HG03139 (cell line): ENCODE measurements around the gene LIN9.
A peak's percentile ranks its signal among the peaks of the same experiment; 100 is the strongest.
"Not testable (repeated sequence)": the region's sequence is repeated elsewhere in the genome, so short reads cannot be mapped to it uniquely, and the experiment has no call there.

Experiments used
- ATAC-seq: cut with Tn5 transposase; IDR thresholded peaks from one replicate; pipeline ENCODE4 v1.9.1; 2021; ENCODE audit not compliant: unreplicated experiment

LIN9 gene

GRCh38 chr1:226216056-226216455 is 92.9 kb downstream of the LIN9 start:
- no peak for ATAC-seq

- ATAC-seq, result no peak
Observed at GRCh38 chr1:226215239-226215638, 93.7 kb downstream of the LIN9 start.

GRCh38 chr1:226212545-226212944 is 96.4 kb downstream of the LIN9 start:
- ATAC-seq, result no peak

- no peak for ATAC-seq
Observed at GRCh38 chr1:226211181-226211821, 97.7 kb downstream of the LIN9 start.

- no peak for ATAC-seq
Observed at GRCh38 chr1:226210571-226211176, 98.3 kb downstream of the LIN9 start.

- no peak for ATAC-seq
Observed at GRCh38 chr1:226209307-226210059, 99.5 kb downstream of the LIN9 start.

- ATAC-seq, result no peak
Observed at GRCh38 chr1:226207048-226207447, 101.9 kb downstream of the LIN9 start.

- ATAC-seq, result no peak
Observed at GRCh38 chr1:226204198-226204597, 104.8 kb downstream of the LIN9 start.

- no peak for ATAC-seq
Observed at GRCh38 chr1:226203655-226204054, 105.3 kb downstream of the LIN9 start.

GRCh38 chr1:226203240-226203639 is 105.7 kb downstream of the LIN9 start:
- no peak for ATAC-seq

- ATAC-seq, result not testable (repeated sequence)
Observed at GRCh38 chr1:226202666-226203065, 106.3 kb downstream of the LIN9 start.

- ATAC-seq, result no peak
Observed at GRCh38 chr1:226202246-226202645, 106.7 kb downstream of the LIN9 start.

- peak; percentile 49 for ATAC-seq
Observed at GRCh38 chr1:226201029-226201593, 107.9 kb downstream of the LIN9 start.

- ATAC-seq, result no peak
Observed at GRCh38 chr1:226199971-226200370, 109.0 kb downstream of the LIN9 start.

GRCh38 chr1:226195144-226195543 is 113.8 kb downstream of the LIN9 start:
- no peak for ATAC-seq

GRCh38 chr1:226187380-226187779 is 121.6 kb downstream of the LIN9 start:
- ATAC-seq, result no peak

- ATAC-seq, result no peak
Observed at GRCh38 chr1:226187019-226187322, 122.0 kb downstream of the LIN9 start.

GRCh38 chr1:226186124-226187018 is 122.6 kb downstream of the LIN9 start, which contains the start of gene ACBD3:
Gene ACBD3 (minus strand): TSS chr1:226186741. CDS start chr1:226186675, 66 bp downstream.
- ATAC-seq, result peak; percentile 92

- ATAC-seq, result no peak
Observed at GRCh38 chr1:226185141-226186036, 123.6 kb downstream of the LIN9 start.
